Measurements from ENCODE around the gene FNIP1.

GRCh38 chr5:131747180-131748105, 49.4 kb downstream of the FNIP1 start:
- TF ChIP-seq, protein P1, sequence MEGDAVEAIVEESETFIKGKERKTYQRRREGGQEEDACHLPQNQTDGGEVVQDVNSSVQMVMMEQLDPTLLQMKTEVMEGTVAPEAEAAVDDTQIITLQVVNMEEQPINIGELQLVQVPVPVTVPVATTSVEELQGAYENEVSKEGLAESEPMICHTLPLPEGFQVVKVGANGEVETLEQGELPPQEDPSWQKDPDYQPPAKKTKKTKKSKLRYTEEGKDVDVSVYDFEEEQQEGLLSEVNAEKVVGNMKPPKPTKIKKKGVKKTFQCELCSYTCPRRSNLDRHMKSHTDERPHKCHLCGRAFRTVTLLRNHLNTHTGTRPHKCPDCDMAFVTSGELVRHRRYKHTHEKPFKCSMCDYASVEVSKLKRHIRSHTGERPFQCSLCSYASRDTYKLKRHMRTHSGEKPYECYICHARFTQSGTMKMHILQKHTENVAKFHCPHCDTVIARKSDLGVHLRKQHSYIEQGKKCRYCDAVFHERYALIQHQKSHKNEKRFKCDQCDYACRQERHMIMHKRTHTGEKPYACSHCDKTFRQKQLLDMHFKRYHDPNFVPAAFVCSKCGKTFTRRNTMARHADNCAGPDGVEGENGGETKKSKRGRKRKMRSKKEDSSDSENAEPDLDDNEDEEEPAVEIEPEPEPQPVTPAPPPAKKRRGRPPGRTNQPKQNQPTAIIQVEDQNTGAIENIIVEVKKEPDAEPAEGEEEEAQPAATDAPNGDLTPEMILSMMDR (IDR thresholded peaks at IDR 0.05; ENCODE audit: poor library complexity, severe bottlenecking) = no peak
- no peak for TF ChIP-seq EZH2 (IDR thresholded peaks at IDR 0.05; ENCODE audit: borderline replicate concordance, insufficient read depth, low read length, poor library complexity, severe bottlenecking)

Measured in neural cell (in vitro differentiated cells).